Panc1 (cell line): ENCODE measurements around the gene AMBP. TPM values are rescaled to one million over a fixed set of nuclear protein-coding genes. Genes with fewer than 3 reads are reported as not detected.

Source experiments
- ATAC-seq: fragments of 200-7000 bp; cut with Tn5 transposase; 2 replicates; pipeline ENCODE4 v1.9.1; 2020; ENCODE audit warnings: mild to moderate bottlenecking, moderate library complexity
- BruUV-seq: library from RNA; stranded (reverse); fragments of 400-500 nt; replicated peaks from 2 replicates; lab custom pipeline; 2021; lab: Mats Ljungman, UMichigan
- CTCF ChIA-PET: fragments of 300-600 bp; sonication (Branson Sonifier 250); formaldehyde crosslinking; loops from one replicate; lab custom pipeline; 2022; ENCODE audit warnings: antibody characterized with exemption; lab: Charles Lee
- POLR2A ChIA-PET: fragments of 300-600 bp; sonication (Branson Sonifier 250); formaldehyde crosslinking; loops from one replicate; lab custom pipeline; 2022; ENCODE audit warnings: antibody characterized with exemption; lab: Charles Lee
- DNase-seq: peaks from one replicate; pipeline ENCODE4 v3.0.0-alpha.2; 2010; ENCODE audit warnings: low read depth, low spot score
- H3K27ac ChIP-seq: 2 replicates; pipeline ENCODE4 v1.5.1; 2011; ENCODE audit warnings: mild to moderate bottlenecking, low read length, inconsistent platforms
- H3K27me3 ChIP-seq: fragments of 200-500 bp; sonication (Bioruptor generic); 2 replicates; pipeline ENCODE4 v1.6.0; 2014; ENCODE audit warnings: low read length, inconsistent platforms; ENCODE audit not compliant: control insufficient read depth, insufficient read depth
- H3K36me3 ChIP-seq: fragments of 200-500 bp; sonication (Bioruptor generic); 2 replicates; pipeline ENCODE4 v1.5.1; 2014; ENCODE audit warnings: inconsistent platforms, mild to moderate bottlenecking, low read length, moderate library complexity; ENCODE audit not compliant: control insufficient read depth, insufficient read depth
- H3K4me1 ChIP-seq: 2 replicates; pipeline ENCODE4 v1.5.1; 2011; ENCODE audit warnings: inconsistent platforms, mild to moderate bottlenecking, low read length, moderate library complexity; ENCODE audit not compliant: control insufficient read depth, insufficient read depth
- H3K4me3 ChIP-seq, 2 experiments: 2 replicates each; pipeline ENCODE4 v1.5.1; 2011 to 2012; ENCODE audit warnings: low read depth in 2 of 2, low read length in 2 of 2, mild to moderate bottlenecking in 2 of 2, inconsistent platforms in 1 of 2, moderate library complexity in 1 of 2
- H3K9me3 ChIP-seq: fragments of 200-500 bp; sonication (Bioruptor generic); 2 replicates; pipeline ENCODE4 v1.5.1; 2014; ENCODE audit warnings: low read depth, mild to moderate bottlenecking, inconsistent platforms, low read length, moderate library complexity; ENCODE audit not compliant: control insufficient read depth, insufficient read depth
- CTCF ChIP-seq: fragments of 450-650 bp; IDR thresholded peaks from 2 replicates; pipeline ENCODE4 v1.5.1; 2017; ENCODE audit warnings: mild to moderate bottlenecking
- POLR2AphosphoS5 ChIP-seq: IDR thresholded peaks from 2 replicates; pipeline ENCODE4 v1.6.1; 2012; ENCODE audit warnings: mild to moderate bottlenecking, low read depth, low read length, moderate library complexity
- REST ChIP-seq, 2 experiments: IDR thresholded peaks; 2 replicates each; pipeline ENCODE4 v1.6.1; 2011 to 2012; ENCODE audit warnings: low read depth in 2 of 2, control low read depth in 1 of 2, low read length in 1 of 2, mild to moderate bottlenecking in 1 of 2, moderate library complexity in 1 of 2; ENCODE audit not compliant: insufficient read depth in 1 of 2
- SIN3A ChIP-seq: IDR thresholded peaks from 2 replicates; pipeline ENCODE4 v1.6.1; 2012; ENCODE audit warnings: low read depth, mild to moderate bottlenecking, low read length, moderate library complexity, borderline replicate concordance; ENCODE audit not compliant: insufficient read depth
- TCF7L2 ChIP-seq: IDR thresholded peaks from 2 replicates; pipeline ENCODE4 v1.6.1; 2011; ENCODE audit warnings: mild to moderate bottlenecking, low read depth, low read length, inconsistent platforms
- in situ Hi-C: cut with HindIII; loops from 2 replicates; pipeline ENCODE4 v1.10.0; 2016; ENCODE audit warnings: low sequenced_read_pairs, low pct_unique_long_range_greater_than_20kb
- intact Hi-C: fragments of 100-400 bp; cut with micrococcal nuclease; formaldehyde crosslinking; loops from one replicate; pipeline ENCODE4 v1.10.0; 2022; ENCODE audit not compliant: unreplicated experiment
- total RNA-seq: library from RNA; stranded (reverse); gene quantifications from one replicate; pipeline ENCODE4 v1.2.1, GENCODE V29; 2021; ENCODE audit not compliant: unreplicated experiment

Gene AMBP
- total RNA-seq, 1 experiment from 2014 or later = 1.7 TPM

GRCh38 chr9:114098021-114098935, 20.2 kb upstream of the AMBP start:
- no peaks in the 10 kb centered on the region for H3K27me3 ChIP-seq
- intact Hi-C loops = no loop called here
- no peak for TF ChIP-seq REST (IDR thresholded peaks at IDR 0.05; ENCODE audit: insufficient read depth in 1 of 2, low read depth in 2 of 2, low read length in 1 of 2)
- TF ChIP-seq CTCF = 0 out of 2 replicates have a peak, but pooled peaks have one; percentile 13
- BruUV-seq = no TSS peak
- no peaks in the 10 kb centered on the region for H3K36me3 ChIP-seq
- ATAC-seq = peak; percentile 75
- H3K4me1 ChIP-seq = no peaks in the 10 kb centered on the region
- POLR2A ChIA-PET = no interaction called here
- peak overlapping the region; percentile 36 to 46 for H3K4me3 ChIP-seq
- DNase-seq = no peak
- in situ Hi-C loops = no loop called here
- CTCF ChIA-PET = no interaction called here
- H3K9me3 ChIP-seq = no peaks in the 10 kb centered on the region
- no peak overlapping the region for H3K27ac ChIP-seq

- Histone ChIP-seq H3K4me3 (peak overlapping the region; percentile 36 to 46), H3K27ac (no peak overlapping the region), H3K36me3 (no peaks in the 10 kb centered on the region), H3K9me3 (no peaks in the 10 kb centered on the region), H3K27me3 (no peaks in the 10 kb centered on the region), H3K4me1 (no peaks in the 10 kb centered on the region)
- BruUV-seq = no TSS peak
- in situ Hi-C loops = no loop called here
- POLR2A ChIA-PET = no interaction called here
- ATAC-seq (no peak), DNase-seq (no peak)
- CTCF ChIA-PET = no interaction called here
- TF ChIP-seq POLR2AphosphoS5 = no peak
- intact Hi-C loops = no loop called here
These were observed 19.5 kb upstream of the AMBP start for GRCh38 chr9:114097613-114098020.

GRCh38 chr9:114096866-114097612, 18.9 kb upstream of the AMBP start:
- in situ Hi-C loops (no loop called here), intact Hi-C loops (no loop called here)
- ChIA-PET CTCF (no interaction called here), POLR2A (no interaction called here)
- H3K9me3 ChIP-seq = no peaks in the 10 kb centered on the region
- no TSS peak for BruUV-seq
- ATAC-seq (no peak), DNase-seq (no peak)
- TF ChIP-seq SIN3A (no peak), POLR2AphosphoS5 (no peak), REST (IDR thresholded peaks at IDR 0.05; ENCODE audit: insufficient read depth in 1 of 2, low read depth in 2 of 2, low read length in 1 of 2) (no peak), CTCF (no peak), TCF7L2 (no peak)
- no peak overlapping the region for H3K27ac ChIP-seq
- H3K27me3 ChIP-seq = no peaks in the 10 kb centered on the region
- no peak overlapping the region for H3K4me3 ChIP-seq
- H3K4me1 ChIP-seq = no peaks in the 10 kb centered on the region
- no peaks in the 10 kb centered on the region for H3K36me3 ChIP-seq
